Naive thymus-derived CD4-positive, alpha-beta T cell (primary cell): ENCODE measurements around the gene AP1S3. TPM values are rescaled to one million over a fixed set of nuclear protein-coding genes. Genes with fewer than 3 reads are reported as not detected.

Experiments used
- ATAC-seq: fragments of 150-1000 bp; cut with Tn5 transposase; 2 replicates; pipeline ENCODE4 v1.10.0; 2021; ENCODE audit warnings: mild to moderate bottlenecking, moderate library complexity
- CTCF ChIA-PET: fragments of 350-600 bp; sonication (Branson Sonifier 250); formaldehyde crosslinking; loops from one replicate; lab custom pipeline; 2021; ENCODE audit warnings: antibody characterized with exemption; lab: Charles Lee
- POLR2A ChIA-PET: fragments of 350-600 bp; sonication (Branson Sonifier 250); formaldehyde crosslinking; loops from one replicate; lab custom pipeline; 2021; ENCODE audit warnings: antibody characterized with exemption, inconsistent platforms; lab: Charles Lee
- DNase-seq, 9 donors: peaks; one replicate each; pipeline versions ENCODE4 v3.0.0 to v3.0.0-alpha.2; 2020 to 2022; ENCODE audit warnings: mixed read lengths in 1 of 9
- H3K27ac ChIP-seq: one replicate; pipeline ENCODE4 v1.7.0; 2013; ENCODE audit warnings: mild to moderate bottlenecking, low read depth, low read length, moderate library complexity
- H3K27me3 ChIP-seq, 2 donors: one replicate each; pipeline ENCODE4 v1.7.0; 2013; ENCODE audit warnings: low read length in 2 of 2, mild to moderate bottlenecking in 2 of 2, moderate library complexity in 2 of 2; ENCODE audit not compliant: control insufficient read depth in 2 of 2, insufficient read depth in 2 of 2
- H3K36me3 ChIP-seq, 3 experiments: 1 replicate in 2 of 3; 2 replicates in 1 of 3; pipeline ENCODE4 v1.7.0; 2013; ENCODE audit warnings: low read length in 3 of 3, mild to moderate bottlenecking in 3 of 3, moderate library complexity in 1 of 3; ENCODE audit not compliant: insufficient read depth in 3 of 3, control insufficient read depth in 2 of 3
- H3K4me1 ChIP-seq, 2 donors: one replicate each; pipeline ENCODE4 v1.7.0; 2013; ENCODE audit warnings: low read length in 2 of 2, mild to moderate bottlenecking in 2 of 2, moderate library complexity in 1 of 2; ENCODE audit not compliant: control insufficient read depth in 2 of 2, insufficient read depth in 2 of 2
- H3K4me3 ChIP-seq: 2 replicates; pipeline ENCODE4 v1.7.0; 2013; ENCODE audit warnings: mild to moderate bottlenecking, low read length
- H3K9me3 ChIP-seq, 3 experiments: 1 replicate in 2 of 3; 2 replicates in 1 of 3; pipeline ENCODE4 v1.7.0; 2013; ENCODE audit warnings: low read length in 3 of 3; ENCODE audit not compliant: control insufficient read depth in 2 of 3
- H3K27ac Mint-ChIP-seq, 9 donors: one replicate each; pipeline ENCODE4 v1.8.0; 2020 to 2022; ENCODE audit warnings: mixed read lengths in 9 of 9, mild to moderate bottlenecking in 8 of 9, moderate library complexity in 5 of 9, inconsistent platforms in 2 of 9
- H3K27me3 Mint-ChIP-seq, 5 donors: one replicate each; pipeline ENCODE4 v1.8.0; 2021 to 2022; ENCODE audit warnings: mixed read lengths in 5 of 5, mild to moderate bottlenecking in 1 of 5
- H3K36me3 Mint-ChIP-seq, 5 donors: one replicate each; pipeline ENCODE4 v1.8.0; 2020 to 2022; ENCODE audit warnings: mixed read lengths in 5 of 5, mild to moderate bottlenecking in 3 of 5, inconsistent platforms in 1 of 5
- H3K4me1 Mint-ChIP-seq, 7 donors: one replicate each; pipeline ENCODE4 v1.8.0; 2020 to 2022; ENCODE audit warnings: mixed read lengths in 7 of 7, mild to moderate bottlenecking in 3 of 7, inconsistent platforms in 1 of 7
- H3K4me3 Mint-ChIP-seq, 10 donors: one replicate each; pipeline ENCODE4 v1.8.0; 2020 to 2022; ENCODE audit warnings: mild to moderate bottlenecking in 10 of 10, mixed read lengths in 10 of 10, moderate library complexity in 6 of 10, inconsistent platforms in 2 of 10
- H3K9me3 Mint-ChIP-seq, 11 donors: one replicate each; pipeline ENCODE4 v1.8.0; 2020 to 2022; ENCODE audit warnings: mixed read lengths in 11 of 11, mild to moderate bottlenecking in 4 of 11, inconsistent platforms in 1 of 11, moderate library complexity in 1 of 11
- intact Hi-C, 2 donors: fragments of 100-400 bp; cut with micrococcal nuclease; formaldehyde crosslinking; loops; one replicate each; pipeline ENCODE4 v1.15.1; 2023
- polyA plus RNA-seq, 2 donors: library from polyadenylated mRNA; unstranded; fragments of 300-500 nt; fragmentation: Illumina TruSeq; gene quantifications; one replicate each; pipeline ENCODE4 v1.2.3, GENCODE V29; 2021
- total RNA-seq, 6 experiments: library from RNA in 5 of 6; stranded (reverse) in 5 of 6; gene quantifications; 1 replicate in 5 of 6; 2 replicates in 1 of 6; pipeline ENCODE4 v1.2.3 and lab custom pipeline; 2021 to 2026

Gene AP1S3
- total and polyA plus RNA-seq, 7 experiments from 2014 or later: 0.53 to 8.2 (median 1.6) TPM

- CTCF ChIA-PET: no interaction called here
- Histone ChIP-seq H3K4me3 (no peak overlapping the region), H3K36me3 (no peaks in the 10 kb centered on the region), H3K9me3 (no peaks in the 10 kb centered on the region), H3K4me1 (no peaks in the 10 kb centered on the region), H3K27me3 (no peaks in the 10 kb centered on the region), H3K27ac (no peak overlapping the region)
- Mint-ChIP-seq H3K9me3 (peaks cover 0 to 4% (median 0%) of the 10 kb centered on the region in 11 donors), H3K27ac (no peak overlapping the region), H3K27me3 (peaks cover 17 to 42% (median 34%) of the 10 kb centered on the region in 5 donors), H3K36me3 (no peaks in the 10 kb centered on the region), H3K4me3 (no peak overlapping the region), H3K4me1 (no peaks in the 10 kb centered on the region)
- DNase-seq: no peak
- intact Hi-C loops: no loop called here
- POLR2A ChIA-PET: no interaction called here
- no peak for ATAC-seq
Measured at GRCh38 chr2:223747392-223748042, 89.9 kb downstream of the AP1S3 start.

- Mint-ChIP-seq H3K36me3 (no peaks in the 10 kb centered on the region), H3K9me3 (peaks cover 0 to 4% (median 0%) of the 10 kb centered on the region in 11 donors), H3K27me3 (peaks cover 17 to 42% (median 34%) of the 10 kb centered on the region in 5 donors), H3K4me1 (no peaks in the 10 kb centered on the region), H3K4me3 (no peak overlapping the region), H3K27ac (no peak overlapping the region)
- intact Hi-C loops: no loop called here
- Histone ChIP-seq H3K4me3 (no peak overlapping the region), H3K27ac (no peak overlapping the region), H3K9me3 (no peaks in the 10 kb centered on the region), H3K36me3 (no peaks in the 10 kb centered on the region), H3K27me3 (no peaks in the 10 kb centered on the region), H3K4me1 (no peaks in the 10 kb centered on the region)
- CTCF ChIA-PET: no interaction called here
- ATAC-seq (no peak), DNase-seq (no peak)
- POLR2A ChIA-PET: no interaction called here
Measured at GRCh38 chr2:223746611-223747010, 90.8 kb downstream of the AP1S3 start.

GRCh38 chr2:223744580-223744979 is 92.8 kb downstream of the AP1S3 start:
- Histone ChIP-seq H3K4me3 (no peak overlapping the region), H3K9me3 (no peaks in the 10 kb centered on the region), H3K27me3 (no peaks in the 10 kb centered on the region), H3K27ac (no peak overlapping the region), H3K4me1 (no peaks in the 10 kb centered on the region), H3K36me3 (no peaks in the 10 kb centered on the region)
- H3K9me3 Mint-ChIP-seq: peaks cover 0 to 4% (median 0%) of the 10 kb centered on the region in 11 donors
- intact Hi-C loops: no loop called here
- no peak overlapping the region for H3K4me3 Mint-ChIP-seq
- H3K4me1 Mint-ChIP-seq: no peaks in the 10 kb centered on the region
- ATAC-seq (no peak), DNase-seq (no peak)
- H3K27ac Mint-ChIP-seq: no peak overlapping the region
- POLR2A ChIA-PET: no interaction called here
- CTCF ChIA-PET: no interaction called here
- H3K27me3 Mint-ChIP-seq: peaks cover 16 to 34% (median 22%) of the 10 kb centered on the region in 5 donors
- H3K36me3 Mint-ChIP-seq: no peaks in the 10 kb centered on the region

- H3K4me1 ChIP-seq: no peaks in the 10 kb centered on the region
- CTCF ChIA-PET: no interaction called here
- Mint-ChIP-seq H3K4me3 (no peak overlapping the region), H3K36me3 (no peaks in the 10 kb centered on the region), H3K27ac (no peak overlapping the region), H3K27me3 (peaks cover 6 to 42% (median 12%) of the 10 kb centered on the region in 5 donors), H3K9me3 (peaks cover 0 to 1% (median 0%) of the 10 kb centered on the region in 11 donors), H3K4me1 (no peaks in the 10 kb centered on the region)
- no peak overlapping the region for H3K27ac ChIP-seq
- DNase-seq (no peak), ATAC-seq (peak; percentile 20)
- no peak overlapping the region for H3K4me3 ChIP-seq
- H3K27me3 ChIP-seq: no peaks in the 10 kb centered on the region
- H3K36me3 ChIP-seq: no peaks in the 10 kb centered on the region
- intact Hi-C loops: no loop called here
- H3K9me3 ChIP-seq: no peaks in the 10 kb centered on the region
- POLR2A ChIA-PET: interaction anchor here (0.6 kb wide), 1 partner anchor 9 kb away, joined by 3 read pairs; no protein-coding TSS in a partner anchor
Measured at GRCh38 chr2:223740679-223741078, 96.7 kb downstream of the AP1S3 start.

- ATAC-seq (no peak), DNase-seq (no peak)
- Histone ChIP-seq H3K9me3 (no peaks in the 10 kb centered on the region), H3K36me3 (no peaks in the 10 kb centered on the region), H3K4me1 (no peaks in the 10 kb centered on the region), H3K27ac (no peak overlapping the region), H3K4me3 (no peak overlapping the region), H3K27me3 (no peaks in the 10 kb centered on the region)
- ChIA-PET POLR2A (no interaction called here), CTCF (no interaction called here)
- H3K27ac Mint-ChIP-seq: no peak overlapping the region
- intact Hi-C loops: no loop called here
- H3K27me3 Mint-ChIP-seq: peaks cover 0 to 24% (median 11%) of the 10 kb centered on the region in 5 donors
- no peak overlapping the region for H3K4me3 Mint-ChIP-seq
- H3K9me3 Mint-ChIP-seq: peaks cover 0 to 5% (median 3%) of the 10 kb centered on the region in 11 donors
- H3K4me1 Mint-ChIP-seq: no peaks in the 10 kb centered on the region
- H3K36me3 Mint-ChIP-seq: peaks cover 0 to 4% (median 0%) of the 10 kb centered on the region in 5 donors
Measured at GRCh38 chr2:223737207-223737606, 100.2 kb downstream of the AP1S3 start.

GRCh38 chr2:223736488-223736887 is 100.9 kb downstream of the AP1S3 start:
- no peak overlapping the region for H3K27ac Mint-ChIP-seq
- no peak overlapping the region for H3K4me3 Mint-ChIP-seq
- Histone ChIP-seq H3K4me3 (no peak overlapping the region), H3K27me3 (no peaks in the 10 kb centered on the region), H3K4me1 (no peaks in the 10 kb centered on the region), H3K36me3 (no peaks in the 10 kb centered on the region), H3K9me3 (no peaks in the 10 kb centered on the region), H3K27ac (no peak overlapping the region)
- intact Hi-C loops: no loop called here
- ChIA-PET CTCF (no interaction called here), POLR2A (no interaction called here)
- peaks cover 0 to 24% (median 11%) of the 10 kb centered on the region in 5 donors for H3K27me3 Mint-ChIP-seq
- ATAC-seq: no peak
- peaks cover 0 to 5% (median 3%) of the 10 kb centered on the region in 11 donors for H3K9me3 Mint-ChIP-seq
- peaks cover 0 to 4% (median 0%) of the 10 kb centered on the region in 5 donors for H3K36me3 Mint-ChIP-seq
- no peaks in the 10 kb centered on the region for H3K4me1 Mint-ChIP-seq
- DNase-seq: no peak
